Fibroblast of mammary gland (primary cell): ENCODE results near the gene HCFC1R1.
"Not testable (repeated sequence)": the region's sequence is repeated elsewhere in the genome, so short reads cannot be mapped to it uniquely, and the experiment has no call there.

Experiments
- DNase-seq: peaks from one replicate; pipeline ENCODE4 v3.0.0-alpha.2; 2010; ENCODE audit warnings: low read depth
- H3K4me3 ChIP-seq: 2 replicates; pipeline ENCODE4 v1.5.1; 2011; ENCODE audit warnings: low read depth, mild to moderate bottlenecking, low read length, moderate library complexity; ENCODE audit not compliant: control insufficient read depth
- CTCF ChIP-seq: conservative IDR thresholded peaks from 2 replicates; pipeline ENCODE4 v1.5.1; 2011; ENCODE audit warnings: low read depth, low read length, inconsistent platforms; ENCODE audit not compliant: control insufficient read depth, insufficient read depth

Gene HCFC1R1

GRCh38 chr16:3023669-3024478, at the start of gene HCFC1R1, which contains the start of gene THOC6:
HCFC1R1 (minus strand) TSS chr16:3023942; CDS start chr16:3023941, 1 bp downstream.
THOC6 (plus strand) TSS chr16:3024035; CDS start chr16:3024327, 292 bp downstream.
- TF ChIP-seq CTCF = no peak
- peak; percentile 98 for DNase-seq
- peak within 1 kb of the TSS; percentile 74 for H3K4me3 ChIP-seq

- DNase-seq = no peak
- H3K4me3 ChIP-seq = no peak overlapping the region
- no peak for TF ChIP-seq CTCF
These were observed 49.7 kb upstream of the HCFC1R1 start for GRCh38 chr16:3073448-3073847.

- H3K4me3 ChIP-seq, DNase-seq: not testable (repeated sequence)
These were observed 49.0 kb upstream of the HCFC1R1 start for GRCh38 chr16:3072576-3073263.

- not testable (repeated sequence) for H3K4me3 ChIP-seq, DNase-seq
These were observed 48.4 kb upstream of the HCFC1R1 start for GRCh38 chr16:3072148-3072547.

- DNase-seq = no peak
- H3K4me3 ChIP-seq = no peak overlapping the region
- TF ChIP-seq CTCF = no peak
These were observed 47.9 kb upstream of the HCFC1R1 start for GRCh38 chr16:3071655-3072054.

- TF ChIP-seq CTCF = no peak
- no peak for DNase-seq
- no peak overlapping the region for H3K4me3 ChIP-seq
These were observed 46.9 kb upstream of the HCFC1R1 start for GRCh38 chr16:3070608-3071111.

GRCh38 chr16:3069146-3069545, 45.4 kb upstream of the HCFC1R1 start:
- H3K4me3 ChIP-seq, DNase-seq: not testable (repeated sequence)

GRCh38 chr16:3068487-3068886, 44.7 kb upstream of the HCFC1R1 start:
- TF ChIP-seq CTCF = no peak
- no peak overlapping the region for H3K4me3 ChIP-seq
- no peak for DNase-seq
